CD4-positive, CD25-positive, alpha-beta regulatory T cell (primary cell): Measurements from ENCODE around the gene DDX11. TPM values are rescaled to one million over a fixed set of nuclear protein-coding genes. Genes with fewer than 3 reads are reported as not detected.
"Not testable (repeated sequence)": the region's sequence is repeated elsewhere in the genome, so short reads cannot be mapped to it uniquely, and the experiment has no call there.

Experiments
- ATAC-seq, 2 donors: fragments of 150-1000 bp; cut with Tn5 transposase; one replicate each; pipeline ENCODE4 v1.10.0; 2021; ENCODE audit warnings: low read depth in 2 of 2, moderate number of reproducible peaks in 2 of 2, moderate library complexity in 1 of 2
- DNase-seq, 3 donors: peaks; one replicate each; pipeline versions ENCODE4 v3.0.0 to v3.0.0-alpha.2; 2012 to 2022; ENCODE audit warnings: mixed read lengths in 1 of 3
- H3K27ac ChIP-seq: one replicate; pipeline ENCODE4 v1.7.0; 2013; ENCODE audit warnings: mild to moderate bottlenecking, low read length; ENCODE audit not compliant: insufficient read depth, poor library complexity, severe bottlenecking
- H3K27me3 ChIP-seq: one replicate; pipeline ENCODE4 v1.7.0; 2013; ENCODE audit warnings: low read length; ENCODE audit not compliant: control insufficient read depth, insufficient read depth
- H3K36me3 ChIP-seq: one replicate; pipeline ENCODE4 v1.7.0; 2013; ENCODE audit warnings: mild to moderate bottlenecking, low read length, moderate library complexity; ENCODE audit not compliant: control insufficient read depth, insufficient read depth
- H3K4me1 ChIP-seq: 2 replicates; pipeline ENCODE4 v1.7.0; 2013; ENCODE audit warnings: mild to moderate bottlenecking, low read length; ENCODE audit not compliant: insufficient read depth, control insufficient read depth, poor library complexity, severe bottlenecking
- H3K4me3 ChIP-seq: one replicate; pipeline ENCODE4 v1.7.0; 2013; ENCODE audit warnings: low read depth, mild to moderate bottlenecking, low read length, moderate library complexity
- H3K9me3 ChIP-seq, 2 experiments: 1 replicate in 1 of 2; 2 replicates in 1 of 2; pipeline ENCODE4 v1.7.0; 2013; ENCODE audit warnings: low read length in 2 of 2, mild to moderate bottlenecking in 1 of 2, moderate library complexity in 1 of 2; ENCODE audit not compliant: control insufficient read depth in 2 of 2
- H3K27ac Mint-ChIP-seq, 3 donors: one replicate each; pipeline ENCODE4 v1.8.0; 2020 to 2022; ENCODE audit warnings: mild to moderate bottlenecking in 3 of 3, mixed read lengths in 3 of 3, moderate library complexity in 2 of 3
- H3K27me3 Mint-ChIP-seq: one replicate; pipeline ENCODE4 v1.8.0; 2022; ENCODE audit warnings: mild to moderate bottlenecking, mixed read lengths
- H3K36me3 Mint-ChIP-seq: one replicate; pipeline ENCODE4 v1.8.0; 2020; ENCODE audit warnings: mixed read lengths
- H3K4me1 Mint-ChIP-seq, 4 donors: one replicate each; pipeline ENCODE4 v1.8.0; 2020 to 2022; ENCODE audit warnings: mixed read lengths in 4 of 4, mild to moderate bottlenecking in 1 of 4
- H3K4me3 Mint-ChIP-seq, 4 donors: one replicate each; pipeline ENCODE4 v1.8.0; 2020 to 2022; ENCODE audit warnings: mild to moderate bottlenecking in 4 of 4, mixed read lengths in 4 of 4, moderate library complexity in 3 of 4
- H3K9me3 Mint-ChIP-seq, 7 donors: one replicate each; pipeline ENCODE4 v1.8.0; 2020 to 2022; ENCODE audit warnings: mixed read lengths in 7 of 7, mild to moderate bottlenecking in 3 of 7, moderate library complexity in 2 of 7
- polyA plus RNA-seq, 4 donors: library from polyadenylated mRNA; unstranded; fragments of 300-500 nt; fragmentation: Illumina TruSeq; gene quantifications; one replicate each; pipeline ENCODE4 v1.2.3, GENCODE V29; 2021
- total RNA-seq: library from RNA; stranded (reverse); gene quantifications from one replicate; pipeline ENCODE4 v1.2.3, GENCODE V29; 2022

Gene DDX11
- total and polyA plus RNA-seq, 5 donors from 2014 or later = 3.1 to 135 (median 9.4) TPM

DNA sequence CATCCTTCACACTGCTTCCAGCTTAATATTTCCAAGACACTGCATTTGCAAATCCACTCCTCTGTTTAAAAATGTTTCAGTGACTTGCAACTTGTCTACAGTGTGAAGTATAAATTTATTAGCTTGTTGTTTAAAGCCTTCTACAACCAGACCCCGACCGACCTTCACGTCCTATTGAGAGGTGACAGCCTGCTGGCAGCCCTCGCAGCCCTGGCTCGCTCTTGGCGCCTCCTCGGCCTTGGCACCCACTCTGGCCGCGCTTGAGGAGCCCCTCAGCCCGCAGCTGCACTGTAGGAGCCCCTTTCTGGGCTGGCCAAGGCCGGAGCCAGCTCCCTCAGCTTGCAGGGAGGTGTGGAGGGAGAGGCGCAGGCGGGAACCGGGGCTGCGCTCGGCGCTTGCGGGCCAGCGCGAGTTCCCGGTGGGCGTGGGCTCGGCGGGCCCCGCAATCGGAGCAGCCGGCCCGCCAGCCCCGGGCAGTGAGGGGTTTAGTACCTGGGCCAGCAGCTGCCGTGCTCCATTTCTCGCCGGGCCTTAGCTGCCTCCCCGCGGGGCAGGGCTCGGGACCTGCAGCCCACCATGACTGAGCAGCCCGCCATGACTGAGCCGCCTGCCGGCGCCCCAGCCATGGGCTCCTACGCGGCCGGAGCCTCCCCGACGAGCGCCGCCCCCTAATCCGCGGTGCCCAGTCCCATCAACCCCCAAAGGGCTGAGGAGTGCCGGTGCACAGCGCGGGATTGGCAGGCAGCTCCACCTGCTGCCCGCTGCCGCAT is 2.5 kb upstream of the DDX11 start:
- not testable (repeated sequence) for H3K9me3 ChIP-seq, H3K27me3 Mint-ChIP-seq, H3K4me1 ChIP-seq, H3K36me3 ChIP-seq, DNase-seq, H3K27ac ChIP-seq, ATAC-seq, H3K4me3 ChIP-seq, H3K27me3 ChIP-seq, H3K27ac Mint-ChIP-seq, H3K36me3 Mint-ChIP-seq, H3K4me3 Mint-ChIP-seq, H3K9me3 Mint-ChIP-seq
- peaks cover 6 to 30% (median 12%) of the 10 kb centered on the region in 4 donors for H3K4me1 Mint-ChIP-seq

DNA sequence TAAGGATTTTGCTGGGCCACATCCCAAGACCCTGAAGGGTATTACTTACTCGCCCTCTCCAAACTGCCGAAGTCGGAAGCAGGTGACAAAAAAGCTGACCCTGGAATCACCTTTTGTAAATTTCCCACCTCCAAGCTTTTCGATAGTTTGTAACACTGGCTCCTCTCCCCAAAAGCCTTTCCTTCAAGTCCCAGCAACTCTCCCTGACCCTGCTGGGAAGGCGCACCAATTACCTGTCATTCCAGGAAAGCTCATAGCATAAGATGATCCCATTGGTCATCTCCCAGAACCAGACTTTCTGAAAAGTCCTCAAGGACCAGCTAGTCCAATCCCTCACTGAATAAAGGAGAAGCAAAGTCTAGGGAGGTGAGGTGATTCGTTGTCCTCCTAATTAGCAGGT is 698 bp upstream of the DDX11 start:
- not testable (repeated sequence) for H3K36me3 Mint-ChIP-seq, H3K9me3 ChIP-seq, H3K27ac ChIP-seq, ATAC-seq, H3K36me3 ChIP-seq, H3K4me1 ChIP-seq, H3K27me3 Mint-ChIP-seq, DNase-seq, H3K27me3 ChIP-seq, H3K9me3 Mint-ChIP-seq
- Mint-ChIP-seq H3K4me3 (peak overlapping the region; percentile 97 to 99 (median 98)), H3K27ac (peak overlapping the region in 2 of 3 donors; percentile 98 to 99), H3K4me1 (peaks cover 6 to 41% (median 15%) of the 10 kb centered on the region in 4 donors)
- H3K4me3 ChIP-seq = peak overlapping the region; percentile 59

DNA sequence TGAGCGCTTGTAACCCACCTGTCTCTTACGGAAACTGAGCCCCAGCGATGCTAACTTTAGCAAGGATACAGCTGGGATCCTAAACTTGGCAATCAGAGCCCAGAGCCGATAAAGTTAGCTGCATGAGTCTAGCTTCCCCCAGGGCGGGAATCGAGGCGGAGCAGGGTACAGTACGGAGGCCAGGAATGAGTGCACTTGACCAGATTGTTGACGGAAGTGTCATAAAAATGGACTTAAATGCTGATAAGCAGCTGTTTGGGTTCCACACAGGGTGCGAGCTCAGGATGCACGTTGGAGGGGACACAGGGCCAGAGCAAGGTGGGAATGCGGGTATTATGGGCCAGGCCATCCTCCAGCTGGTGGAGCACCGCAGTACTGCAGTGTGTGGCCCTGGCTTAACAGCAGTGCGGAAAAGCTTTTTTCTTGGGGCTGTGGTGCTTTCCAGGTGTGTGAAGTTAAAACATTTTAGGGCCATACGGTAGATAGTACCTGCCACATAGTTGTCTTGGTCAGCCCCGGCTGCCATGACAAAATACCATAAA is 744 bp downstream of the DDX11 start:
- not testable (repeated sequence) for H3K27me3 ChIP-seq, H3K27me3 Mint-ChIP-seq, H3K9me3 Mint-ChIP-seq, H3K9me3 ChIP-seq, H3K36me3 ChIP-seq, H3K4me1 ChIP-seq, H3K36me3 Mint-ChIP-seq
- ATAC-seq (peak; percentile 29 to 38), DNase-seq (peak in 1 of 3 donors; percentile 41)
- Histone ChIP-seq H3K27ac (peak overlapping the region; percentile 85), H3K4me3 (peak overlapping the region; percentile 93)
- peak overlapping the region; percentile 97 to 99 (median 98) for H3K4me3 Mint-ChIP-seq
- peak overlapping the region; percentile 98 to 99 (median 98) for H3K27ac Mint-ChIP-seq
- H3K4me1 Mint-ChIP-seq = peaks cover 6 to 42% (median 15%) of the 10 kb centered on the region in 4 donors

DNA sequence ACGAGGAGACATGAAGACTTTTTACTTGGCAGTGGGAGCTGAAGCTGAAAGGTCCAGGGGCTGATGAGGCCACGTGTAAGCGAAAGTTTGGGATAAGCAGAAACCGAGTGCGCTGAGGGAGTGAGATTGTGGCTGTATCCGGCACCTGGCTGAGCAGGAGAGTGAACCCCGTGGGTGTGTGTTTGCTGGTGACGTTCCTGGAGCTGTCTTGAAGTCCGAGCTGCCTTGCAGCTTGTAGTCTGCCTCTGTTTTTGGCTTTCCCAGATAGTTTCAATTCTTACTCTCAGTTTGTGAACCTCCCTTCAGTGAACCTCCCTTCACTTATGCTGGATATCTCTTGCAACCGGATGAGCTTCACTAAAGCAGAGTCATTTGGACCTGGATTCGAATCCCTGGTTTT is 2.5 kb downstream of the DDX11 start:
- H3K36me3 ChIP-seq, ATAC-seq, H3K4me1 ChIP-seq, H3K27ac ChIP-seq, H3K9me3 ChIP-seq, DNase-seq, H3K27me3 Mint-ChIP-seq, H3K9me3 Mint-ChIP-seq, H3K27ac Mint-ChIP-seq, H3K27me3 ChIP-seq, H3K4me3 ChIP-seq: not testable (repeated sequence)
- Mint-ChIP-seq H3K4me1 (peaks cover 6 to 52% (median 21%) of the 10 kb centered on the region in 4 donors), H3K4me3 (peak overlapping the region in 2 of 4 donors; percentile 43 to 46), H3K36me3 (peaks cover 14% of the 10 kb centered on the region)

DNA sequence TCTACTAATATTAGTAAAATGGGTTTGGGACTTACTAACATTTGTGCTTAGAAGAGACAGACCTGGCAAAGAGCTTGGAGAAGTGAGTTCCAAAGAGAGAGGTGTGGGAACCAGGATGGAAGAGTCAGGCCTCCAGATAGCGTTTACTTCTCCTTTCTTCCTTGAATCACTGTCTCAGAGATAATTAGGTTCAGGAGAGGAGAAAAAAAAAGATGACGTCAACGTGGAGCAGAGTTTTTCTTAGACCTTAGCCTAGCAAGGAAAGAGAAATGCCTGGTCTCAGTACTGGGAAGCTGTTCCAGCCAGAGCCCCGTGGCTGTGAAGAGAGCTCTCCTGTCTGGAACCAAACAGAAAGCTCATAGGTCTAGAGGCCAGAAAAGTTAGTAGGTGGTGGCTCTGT is 3.4 kb downstream of the DDX11 start:
- H3K4me1 ChIP-seq, H3K4me3 ChIP-seq, H3K9me3 Mint-ChIP-seq, H3K27me3 Mint-ChIP-seq, H3K27me3 ChIP-seq, H3K27ac ChIP-seq, H3K9me3 ChIP-seq, ATAC-seq, H3K36me3 ChIP-seq, DNase-seq: not testable (repeated sequence)
- Mint-ChIP-seq H3K4me3 (peak overlapping the region in 1 of 4 donors; percentile 46), H3K4me1 (peaks cover 6 to 52% (median 21%) of the 10 kb centered on the region in 4 donors), H3K36me3 (peaks cover 17% of the 10 kb centered on the region), H3K27ac (peak overlapping the region in 2 of 3 donors; percentile 29 to 36)

DNA sequence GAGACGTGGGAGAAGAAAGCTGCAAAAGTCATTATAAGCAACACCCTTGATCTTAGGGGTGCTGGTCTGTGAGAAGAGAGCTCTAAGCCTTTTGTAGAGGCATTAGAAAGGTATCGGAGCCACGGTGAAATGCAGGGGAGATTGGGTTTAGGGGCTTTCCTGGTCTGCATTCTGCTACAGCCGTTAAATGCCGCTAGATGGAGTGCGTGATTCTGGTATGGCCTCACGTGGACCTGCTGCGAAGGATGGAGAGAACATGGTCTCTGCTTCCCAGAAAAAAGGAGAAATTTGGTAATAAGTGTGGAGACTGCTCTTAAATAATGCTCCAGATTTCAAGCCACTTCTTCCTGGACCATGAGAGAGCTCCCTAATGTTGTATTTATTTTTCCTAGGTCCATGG is 4.3 kb downstream of the DDX11 start:
- ATAC-seq, H3K36me3 ChIP-seq, H3K27me3 Mint-ChIP-seq, DNase-seq, H3K4me1 ChIP-seq, H3K4me3 ChIP-seq, H3K27me3 ChIP-seq, H3K9me3 ChIP-seq, H3K9me3 Mint-ChIP-seq, H3K27ac Mint-ChIP-seq, H3K27ac ChIP-seq: not testable (repeated sequence)
- Mint-ChIP-seq H3K4me1 (peaks cover 4 to 47% (median 20%) of the 10 kb centered on the region in 4 donors), H3K36me3 (peaks cover 17% of the 10 kb centered on the region), H3K4me3 (peak overlapping the region in 1 of 4 donors; percentile 9)

DNA sequence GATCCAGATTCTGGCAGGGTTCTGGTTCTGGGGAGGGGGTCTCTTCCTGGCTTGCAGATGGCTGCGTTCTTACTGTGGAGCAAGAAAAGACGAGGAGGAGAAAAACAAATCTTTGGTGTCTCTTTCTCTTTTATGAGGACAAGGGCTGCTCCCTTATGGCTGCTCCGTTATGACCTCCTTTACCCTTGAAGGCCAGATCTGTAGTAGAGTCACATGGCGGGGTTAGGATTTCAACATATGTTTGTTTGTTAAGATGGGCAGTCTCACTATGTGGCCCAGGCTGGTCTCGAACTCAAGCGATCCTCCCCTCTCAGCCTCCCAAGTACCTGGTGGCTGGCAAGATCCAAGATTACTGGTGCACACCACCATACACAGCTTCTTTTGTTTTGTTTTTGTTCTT is 5.8 kb downstream of the DDX11 start:
- not testable (repeated sequence) for H3K27me3 ChIP-seq, H3K9me3 Mint-ChIP-seq, H3K4me3 Mint-ChIP-seq, H3K27ac Mint-ChIP-seq, ATAC-seq, H3K27me3 Mint-ChIP-seq, H3K27ac ChIP-seq, H3K36me3 ChIP-seq, DNase-seq, H3K9me3 ChIP-seq, H3K4me1 ChIP-seq, H3K4me3 ChIP-seq
- peaks cover 22% of the 10 kb centered on the region for H3K36me3 Mint-ChIP-seq
- H3K4me1 Mint-ChIP-seq = peaks cover 0 to 37% (median 14%) of the 10 kb centered on the region in 4 donors

DNA sequence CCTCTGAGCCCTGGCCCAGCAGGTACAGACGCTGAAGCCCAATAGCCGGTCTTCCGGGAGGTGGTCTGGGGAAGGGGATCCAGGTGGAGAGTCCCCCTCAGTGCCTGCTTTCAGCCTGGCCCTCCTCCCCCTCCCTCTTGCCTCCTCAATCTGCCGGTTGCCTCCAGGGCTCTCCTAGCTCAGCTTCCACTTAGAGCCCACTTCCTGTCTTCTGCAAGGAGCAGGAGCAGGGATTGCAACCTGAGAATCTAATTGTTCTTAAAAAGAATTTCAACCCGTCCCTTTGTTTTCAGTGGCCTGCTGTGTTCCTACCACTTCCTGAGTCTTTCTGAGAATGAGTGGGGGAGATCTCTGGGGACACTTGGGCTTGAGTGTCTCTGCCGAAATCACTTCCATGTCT is 6.6 kb downstream of the DDX11 start:
- H3K36me3 Mint-ChIP-seq = peaks cover 22% of the 10 kb centered on the region
- H3K4me3 Mint-ChIP-seq = not testable (repeated sequence)
- H3K4me1 Mint-ChIP-seq = peaks cover 0 to 32% (median 13%) of the 10 kb centered on the region in 4 donors

More for the DNA sequence above, 6.6 kb downstream of the DDX11 start:
- not testable (repeated sequence) for H3K9me3 ChIP-seq, ATAC-seq, H3K4me1 ChIP-seq, H3K36me3 ChIP-seq, H3K27me3 Mint-ChIP-seq, H3K27ac ChIP-seq, H3K27me3 ChIP-seq, H3K4me3 ChIP-seq, H3K9me3 Mint-ChIP-seq, DNase-seq
- peak overlapping the region in 2 of 3 donors; percentile 8 to 73 for H3K27ac Mint-ChIP-seq
